Measurements from ENCODE around the gene STK24.

STK24 gene

GRCh38 chr13:98581381-98581780 lies 4.5 kb upstream of the STK24 start:
- no peak for TF ChIP-seq EZH2phosphoT487 (IDR thresholded peaks at IDR 0.05; ENCODE audit: low read depth)
- TF ChIP-seq, protein P1, sequence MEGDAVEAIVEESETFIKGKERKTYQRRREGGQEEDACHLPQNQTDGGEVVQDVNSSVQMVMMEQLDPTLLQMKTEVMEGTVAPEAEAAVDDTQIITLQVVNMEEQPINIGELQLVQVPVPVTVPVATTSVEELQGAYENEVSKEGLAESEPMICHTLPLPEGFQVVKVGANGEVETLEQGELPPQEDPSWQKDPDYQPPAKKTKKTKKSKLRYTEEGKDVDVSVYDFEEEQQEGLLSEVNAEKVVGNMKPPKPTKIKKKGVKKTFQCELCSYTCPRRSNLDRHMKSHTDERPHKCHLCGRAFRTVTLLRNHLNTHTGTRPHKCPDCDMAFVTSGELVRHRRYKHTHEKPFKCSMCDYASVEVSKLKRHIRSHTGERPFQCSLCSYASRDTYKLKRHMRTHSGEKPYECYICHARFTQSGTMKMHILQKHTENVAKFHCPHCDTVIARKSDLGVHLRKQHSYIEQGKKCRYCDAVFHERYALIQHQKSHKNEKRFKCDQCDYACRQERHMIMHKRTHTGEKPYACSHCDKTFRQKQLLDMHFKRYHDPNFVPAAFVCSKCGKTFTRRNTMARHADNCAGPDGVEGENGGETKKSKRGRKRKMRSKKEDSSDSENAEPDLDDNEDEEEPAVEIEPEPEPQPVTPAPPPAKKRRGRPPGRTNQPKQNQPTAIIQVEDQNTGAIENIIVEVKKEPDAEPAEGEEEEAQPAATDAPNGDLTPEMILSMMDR (IDR thresholded peaks at IDR 0.05; ENCODE audit: low read depth, low read length): no peak
- Histone ChIP-seq H3K9ac (ENCODE audit: low read length) (no peak overlapping the region), H3K27ac (ENCODE audit: low read length) (no peak overlapping the region), H3K36me3 (replicated peaks; ENCODE audit: low read depth, low read length) (no peaks in the 10 kb centered on the region), H3K4me1 (ENCODE audit: low read length) (peaks cover 18% of the 10 kb centered on the region), H3K4me2 (ENCODE audit: low read length) (no peak overlapping the region), H3K79me2 (ENCODE audit: low read length) (peaks cover 8% of the 10 kb centered on the region), H2AFZ (ENCODE audit: low read depth, low read length) (no peak overlapping the region), H3K4me3 (ENCODE audit: low read length) (no peak overlapping the region), H3K9me3 (ENCODE audit: insufficient read depth, low read length) (no peaks in the 10 kb centered on the region), H3K27me3 (ENCODE audit: low read depth, low read length) (no peaks in the 10 kb centered on the region), H4K20me1 (ENCODE audit: insufficient read depth, low read length) (no peaks in the 10 kb centered on the region)

DNA sequence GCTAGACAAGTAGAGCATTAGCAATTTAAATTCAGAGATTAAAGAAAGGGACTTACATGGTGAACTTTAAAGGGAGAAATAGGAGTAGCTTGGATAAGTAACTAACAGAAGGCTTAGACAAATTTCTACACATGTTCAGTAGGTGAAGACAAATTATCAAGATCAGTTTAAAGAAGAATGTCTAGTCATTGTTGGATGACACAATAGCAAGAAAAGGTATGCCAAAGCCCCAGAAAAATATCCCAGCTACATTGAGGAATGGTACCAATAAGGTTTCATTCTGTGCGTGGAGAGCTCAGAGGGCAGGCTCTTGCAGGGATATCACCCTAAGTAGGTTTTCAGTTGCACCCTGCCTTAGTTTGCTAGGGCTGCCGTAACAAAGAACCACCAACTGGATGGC lies 3.5 kb upstream of the STK24 start:
- H3K79me2 ChIP-seq (ENCODE audit: low read length): peaks cover 17% of the 10 kb centered on the region
- TF ChIP-seq EZH2phosphoT487 (IDR thresholded peaks at IDR 0.05; ENCODE audit: low read depth): no peak
- TF ChIP-seq, protein P1 (IDR thresholded peaks at IDR 0.05; ENCODE audit: low read depth, low read length): no peak
- H3K4me3 ChIP-seq (ENCODE audit: low read length): no peak overlapping the region
- H4K20me1 ChIP-seq (ENCODE audit: insufficient read depth, low read length): peaks cover 5% of the 10 kb centered on the region
- H3K27me3 ChIP-seq (ENCODE audit: low read depth, low read length): no peaks in the 10 kb centered on the region
- H3K9ac ChIP-seq (ENCODE audit: low read length): no peak overlapping the region
- H3K27ac ChIP-seq (ENCODE audit: low read length): no peak overlapping the region
- H3K36me3 ChIP-seq (replicated peaks; ENCODE audit: low read depth, low read length): no peaks in the 10 kb centered on the region
- H2AFZ ChIP-seq (ENCODE audit: low read depth, low read length): no peak overlapping the region
- peaks cover 18% of the 10 kb centered on the region for H3K4me1 ChIP-seq (ENCODE audit: low read length)
- no peak overlapping the region for H3K4me2 ChIP-seq (ENCODE audit: low read length)
- no peaks in the 10 kb centered on the region for H3K9me3 ChIP-seq (ENCODE audit: insufficient read depth, low read length)

DNA sequence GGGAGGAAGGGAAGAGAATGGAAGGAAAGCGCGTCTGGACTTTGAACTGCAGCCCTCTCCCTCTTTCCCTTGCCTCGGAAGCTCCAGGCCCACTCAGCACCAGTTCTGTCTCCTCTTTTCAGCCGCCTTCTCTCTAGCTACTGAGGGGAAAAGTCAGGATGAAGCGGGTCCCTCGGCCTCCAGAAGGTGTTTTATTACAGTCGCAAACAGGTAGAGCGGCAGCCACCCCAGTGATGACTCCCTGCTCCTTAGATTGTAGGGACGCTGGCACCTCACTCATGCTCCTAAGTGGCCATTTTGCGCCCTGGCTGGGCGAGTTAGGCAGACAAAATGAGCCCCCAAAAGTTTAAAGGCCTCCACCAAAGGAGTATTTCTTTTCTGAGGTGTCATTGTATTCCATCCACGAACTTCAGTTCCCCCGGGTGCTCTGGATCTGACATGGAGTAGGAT lies 954 bp upstream of the STK24 start:
- Histone ChIP-seq H2AFZ (ENCODE audit: low read depth, low read length) (no peak overlapping the region), H3K36me3 (replicated peaks; ENCODE audit: low read depth, low read length) (no peaks in the 10 kb centered on the region), H3K9me3 (ENCODE audit: insufficient read depth, low read length) (no peaks in the 10 kb centered on the region), H3K4me2 (ENCODE audit: low read length) (peak overlapping the region; percentile 97), H3K4me1 (ENCODE audit: low read length) (peaks cover 43% of the 10 kb centered on the region), H3K27me3 (ENCODE audit: low read depth, low read length) (no peaks in the 10 kb centered on the region), H3K27ac (ENCODE audit: low read length) (peak overlapping the region; percentile 16), H3K79me2 (ENCODE audit: low read length) (peaks cover 43% of the 10 kb centered on the region), H3K9ac (ENCODE audit: low read length) (peak overlapping the region; percentile 83), H4K20me1 (ENCODE audit: insufficient read depth, low read length) (peaks cover 31% of the 10 kb centered on the region), H3K4me3 (ENCODE audit: low read length) (peak overlapping the region; percentile 91)
- TF ChIP-seq, protein P1 (IDR thresholded peaks at IDR 0.05; ENCODE audit: low read depth, low read length): no peak
- TF ChIP-seq EZH2phosphoT487 (IDR thresholded peaks at IDR 0.05; ENCODE audit: low read depth): no peak

GRCh38 chr13:98576200-98576945 lies 534 bp downstream of the STK24 start:
- no peaks in the 10 kb centered on the region for H3K9me3 ChIP-seq (ENCODE audit: insufficient read depth, low read length)
- H3K27ac ChIP-seq (ENCODE audit: low read length): peak overlapping the region; percentile 47
- peak overlapping the region; percentile 92 for H3K9ac ChIP-seq (ENCODE audit: low read length)
- no peaks in the 10 kb centered on the region for H3K36me3 ChIP-seq (replicated peaks; ENCODE audit: low read depth, low read length)
- peak overlapping the region; percentile 87 for H3K4me3 ChIP-seq (ENCODE audit: low read length)
- peak overlapping the region; percentile 76 for H3K4me2 ChIP-seq (ENCODE audit: low read length)
- H2AFZ ChIP-seq (ENCODE audit: low read depth, low read length): no peak overlapping the region
- H3K27me3 ChIP-seq (ENCODE audit: low read depth, low read length): no peaks in the 10 kb centered on the region
- TF ChIP-seq, protein P1 (IDR thresholded peaks at IDR 0.05; ENCODE audit: low read depth, low read length): no peak
- no peak for TF ChIP-seq EZH2phosphoT487 (IDR thresholded peaks at IDR 0.05; ENCODE audit: low read depth)
- H3K79me2 ChIP-seq (ENCODE audit: low read length): peaks cover 58% of the 10 kb centered on the region
- peaks cover 46% of the 10 kb centered on the region for H4K20me1 ChIP-seq (ENCODE audit: insufficient read depth, low read length)
- peaks cover 48% of the 10 kb centered on the region for H3K4me1 ChIP-seq (ENCODE audit: low read length)

Measured in OCI-LY3 (cell line).